GM21381 (cell line): ENCODE results near the gene EXOC2.
"Not testable (repeated sequence)": the region's sequence is repeated elsewhere in the genome, so short reads cannot be mapped to it uniquely, and the experiment has no call there.

Experiments used
- ATAC-seq: cut with Tn5 transposase; IDR thresholded peaks from one replicate; pipeline ENCODE4 v1.9.1; 2021; ENCODE audit warnings: mild to moderate bottlenecking, moderate library complexity; ENCODE audit not compliant: unreplicated experiment

Gene EXOC2

GRCh38 chr6:641225-641985 lies 51.5 kb downstream of the EXOC2 start:
- no peak for ATAC-seq

- ATAC-seq = no peak
Observed at GRCh38 chr6:636488-636887, 56.5 kb downstream of the EXOC2 start.

DNA sequence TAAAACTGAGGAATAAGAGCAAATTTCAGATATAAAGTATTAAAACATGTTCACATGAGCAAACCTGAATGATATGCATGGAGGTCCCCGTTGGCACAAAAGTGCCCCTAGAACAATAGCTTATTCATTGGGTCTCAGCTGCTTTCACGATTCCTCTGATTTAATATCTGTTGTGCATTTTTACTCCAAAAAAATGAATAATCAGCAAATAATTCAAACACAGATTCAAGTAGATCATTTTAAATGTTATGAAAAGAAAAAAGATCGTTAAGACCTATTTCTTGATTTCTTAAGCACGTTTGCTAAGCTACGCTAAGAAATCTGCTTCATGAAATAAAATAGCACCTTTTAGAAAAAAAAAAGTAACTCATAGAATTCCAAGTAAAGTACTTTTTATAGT lies 57.7 kb downstream of the EXOC2 start:
- no peak for ATAC-seq

- ATAC-seq = no peak
Observed at GRCh38 chr6:633611-634010, 59.3 kb downstream of the EXOC2 start.

- no peak for ATAC-seq
Observed at GRCh38 chr6:628766-629165, 64.2 kb downstream of the EXOC2 start.

DNA sequence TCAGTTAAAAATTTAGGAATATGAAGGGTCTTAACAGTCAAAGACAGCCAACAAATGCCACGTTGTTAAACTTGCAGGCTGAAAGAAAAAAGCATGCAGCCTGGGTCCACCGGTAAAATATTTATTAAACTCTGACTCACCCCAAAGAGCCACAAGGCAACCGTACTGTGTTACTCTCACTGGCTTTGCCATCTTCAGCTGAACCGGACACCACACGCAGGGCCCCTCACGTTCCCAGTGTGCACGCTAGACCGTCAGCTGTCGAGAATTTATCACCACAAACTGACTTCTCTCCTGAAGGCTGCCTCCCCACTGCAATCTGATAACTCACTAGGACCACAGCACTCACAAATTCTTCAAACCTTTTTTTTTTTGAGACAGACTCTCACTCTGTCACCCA lies 66.7 kb downstream of the EXOC2 start:
- no peak for ATAC-seq

- ATAC-seq = no peak
Observed at GRCh38 chr6:624979-625378, 68.0 kb downstream of the EXOC2 start.

- ATAC-seq = no peak
Observed at GRCh38 chr6:622462-622861, 70.5 kb downstream of the EXOC2 start.

DNA sequence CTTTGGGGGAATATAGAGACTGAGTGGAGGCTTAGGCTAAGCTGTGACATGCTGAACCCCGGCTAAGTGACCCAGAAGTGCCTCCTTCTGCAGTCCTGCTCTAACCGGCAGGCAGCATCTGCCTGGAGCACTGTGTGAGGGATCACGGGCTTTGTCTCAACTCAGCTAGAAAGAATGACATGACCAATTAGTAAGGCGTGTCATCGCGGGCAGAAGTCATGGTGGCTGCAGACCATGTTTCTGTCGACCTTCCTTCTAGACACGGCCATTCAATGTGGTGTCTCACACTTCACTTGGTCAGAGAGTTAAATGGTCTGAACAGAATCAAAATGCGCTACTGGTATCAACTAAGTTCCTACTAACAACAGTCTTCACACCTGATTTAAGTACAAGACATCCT lies 71.0 kb downstream of the EXOC2 start:
- no peak for ATAC-seq

GRCh38 chr6:620950-621349 lies 72.0 kb downstream of the EXOC2 start:
- no peak for ATAC-seq

GRCh38 chr6:620166-620565 lies 72.8 kb downstream of the EXOC2 start:
- ATAC-seq = no peak

DNA sequence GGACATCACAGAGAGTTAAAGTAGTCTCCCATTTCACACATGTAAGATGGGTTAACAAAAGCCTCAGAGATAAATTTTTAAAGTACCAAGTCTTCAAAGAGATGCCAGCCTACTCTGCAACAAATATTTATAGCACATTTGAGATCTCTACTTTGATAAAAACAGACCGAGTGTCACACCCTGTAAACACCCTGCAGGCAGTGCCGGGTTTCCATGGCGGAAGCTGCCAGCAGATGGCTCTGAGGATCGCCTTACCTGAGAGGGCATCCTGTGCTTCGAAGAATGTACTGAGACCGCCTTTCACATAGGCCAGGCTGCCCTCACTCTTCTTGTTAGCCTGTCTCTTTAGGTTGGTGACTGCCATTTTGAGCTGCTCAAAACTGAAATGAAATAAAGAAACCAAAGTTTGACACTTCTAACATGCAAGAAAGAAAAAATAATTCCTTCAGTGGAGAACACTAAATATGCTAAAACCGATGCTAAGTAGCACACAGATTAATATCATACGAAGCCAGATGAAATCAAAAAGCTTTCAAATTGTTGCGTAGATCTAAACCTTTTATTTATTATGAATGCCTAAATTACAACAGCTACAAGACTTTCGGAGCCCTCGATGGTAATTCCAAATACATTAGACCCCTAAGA lies 75.4 kb downstream of the EXOC2 start:
- ATAC-seq = no peak

- no peak for ATAC-seq
Observed at GRCh38 chr6:613981-614380, 79.0 kb downstream of the EXOC2 start.

GRCh38 chr6:611928-612327 lies 81.0 kb downstream of the EXOC2 start:
- no peak for ATAC-seq

DNA sequence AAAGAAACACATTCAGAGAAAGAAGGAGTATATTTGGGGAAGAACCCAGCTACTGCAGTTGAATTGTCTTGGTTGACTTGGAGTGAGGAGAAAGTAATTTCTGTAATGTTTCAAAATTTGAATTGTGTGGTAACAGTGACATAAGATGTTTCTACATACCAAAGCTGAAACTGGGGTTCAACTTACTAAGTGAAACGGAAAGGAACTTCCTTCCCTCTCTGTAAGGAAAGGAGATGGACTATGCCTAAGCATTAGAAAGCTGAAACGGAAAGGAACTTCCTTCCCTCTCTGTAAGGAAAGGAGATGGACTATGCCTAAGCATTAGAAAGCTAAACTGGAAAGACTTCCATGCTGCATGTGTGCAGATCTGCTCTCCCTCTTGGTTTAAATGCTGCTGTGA lies 82.1 kb downstream of the EXOC2 start:
- ATAC-seq = no peak

GRCh38 chr6:609905-610304 lies 83.0 kb downstream of the EXOC2 start:
- ATAC-seq = no peak

GRCh38 chr6:606829-607379 lies 86.0 kb downstream of the EXOC2 start:
- no peak for ATAC-seq

- not testable (repeated sequence) for ATAC-seq
Observed at GRCh38 chr6:605895-606294, 87.0 kb downstream of the EXOC2 start.

DNA sequence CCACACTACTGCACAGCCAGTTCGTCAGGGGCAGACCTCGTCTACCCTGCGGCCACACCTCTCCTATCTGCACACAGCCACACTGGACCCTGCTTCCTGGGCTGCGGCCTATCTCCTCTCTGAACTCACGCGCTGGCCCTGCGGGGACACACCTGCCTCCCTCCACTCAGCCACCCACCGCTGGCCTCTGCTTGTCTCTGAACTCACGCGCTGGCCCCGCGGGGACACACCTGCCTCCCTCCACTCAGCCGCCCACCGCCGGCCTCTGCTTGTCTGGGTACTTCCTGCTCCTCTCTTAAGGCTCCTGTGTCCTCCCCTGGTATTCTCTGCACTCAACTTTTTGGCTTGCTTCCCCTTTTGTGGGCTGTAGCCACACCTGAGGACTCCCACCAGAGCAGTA lies 88.4 kb downstream of the EXOC2 start:
- no peak for ATAC-seq

DNA sequence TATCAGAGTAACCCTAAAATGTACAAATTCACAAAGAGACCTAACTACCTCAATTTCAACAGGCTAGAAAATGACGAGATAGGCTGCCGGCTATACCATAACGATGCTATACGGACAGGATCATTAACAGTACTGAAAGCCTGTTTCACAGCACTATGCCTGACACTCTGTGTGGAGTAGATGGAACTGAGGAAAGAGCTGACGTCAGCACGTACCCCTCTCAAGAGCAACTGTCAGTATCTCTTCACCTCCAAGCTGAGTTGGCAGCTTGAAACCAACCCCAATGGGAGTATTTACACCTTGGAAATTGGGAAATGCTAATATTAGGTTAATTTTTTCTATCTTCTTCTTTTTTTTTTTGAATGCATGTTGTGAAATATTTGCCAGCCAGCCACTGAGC lies 89.7 kb downstream of the EXOC2 start:
- ATAC-seq = no peak

GRCh38 chr6:599576-600448 lies 93.1 kb downstream of the EXOC2 start:
- ATAC-seq = no peak

- no peak for ATAC-seq
Observed at GRCh38 chr6:593907-594212, 99.1 kb downstream of the EXOC2 start.
